Smooth muscle cell (in vitro differentiated cells): Measurements from ENCODE around the gene CYP1B1. TPM values are rescaled to one million over a fixed set of nuclear protein-coding genes. Genes with fewer than 3 reads are reported as not detected.

Experiments used
- DNase-seq: peaks from one replicate; lab custom pipeline; 2025; ENCODE audit not compliant: unreplicated experiment; lab: John Stamatoyannopoulos, UW
- H2AFZ ChIP-seq: fragments of 200-600 bp; sonication (generic); 2 replicates; pipeline ENCODE4 v1.6.0; 2016; ENCODE audit warnings: antibody characterized with exemption, low read depth, mild to moderate bottlenecking
- H3F3A ChIP-seq: fragments of 200-600 bp; sonication (generic); 2 replicates; pipeline ENCODE4 v1.6.0; 2017; ENCODE audit warnings: antibody characterized with exemption, low read depth
- H3K27ac ChIP-seq: fragments of 200-600 bp; sonication (generic); 2 replicates; pipeline ENCODE4 v1.5.1; 2016; ENCODE audit warnings: low read depth, mild to moderate bottlenecking
- H3K27me3 ChIP-seq: fragments of 200-600 bp; sonication (generic); 2 replicates; pipeline ENCODE4 v1.6.1; 2016; ENCODE audit warnings: low read depth, mild to moderate bottlenecking
- H3K36me3 ChIP-seq: fragments of 200-600 bp; sonication (generic); 2 replicates; pipeline ENCODE4 v1.5.1; 2016; ENCODE audit warnings: low read depth
- H3K4me1 ChIP-seq: fragments of 200-600 bp; sonication (generic); 2 replicates; pipeline ENCODE4 v1.5.1; 2016; ENCODE audit warnings: low read depth
- H3K4me2 ChIP-seq: fragments of 200-600 bp; sonication (generic); 2 replicates; pipeline ENCODE4 v1.6.0; 2016; ENCODE audit warnings: mild to moderate bottlenecking
- H3K4me3 ChIP-seq: fragments of 200-600 bp; sonication (generic); 2 replicates; pipeline ENCODE4 v1.5.1; 2016; ENCODE audit warnings: mild to moderate bottlenecking
- H3K79me2 ChIP-seq: fragments of 200-600 bp; sonication (generic); 2 replicates; pipeline ENCODE4 v1.6.0; 2016; ENCODE audit warnings: low read depth, mild to moderate bottlenecking
- H3K9ac ChIP-seq: fragments of 200-600 bp; sonication (generic); 2 replicates; pipeline ENCODE4 v1.6.0; 2016; ENCODE audit warnings: low read depth
- H3K9me3 ChIP-seq: fragments of 200-600 bp; sonication (generic); replicated peaks from 2 replicates; pipeline ENCODE4 v1.5.1; 2016; ENCODE audit warnings: low read depth
- H4K20me1 ChIP-seq: fragments of 200-600 bp; sonication (generic); 2 replicates; pipeline ENCODE4 v1.6.0; 2016; ENCODE audit warnings: low read depth
- CTCF ChIP-seq: fragments of 200-600 bp; sonication (generic); IDR thresholded peaks from 2 replicates; pipeline ENCODE4 v1.5.1; 2017; ENCODE audit warnings: borderline replicate concordance, mild to moderate bottlenecking, antibody characterized with exemption; ENCODE audit not compliant: insufficient read depth, poor library complexity, severe bottlenecking
- WGBS: methylation state at CpG from one replicate; pipeline ENCODE4 v1.1.7; 2016; ENCODE audit warnings: low lambda C conversion rate; 5-methylcytosine and 5-hydroxymethylcytosine counted together
- polyA plus RNA-seq: library from polyadenylated mRNA; unstranded; fragments of >200 nt; fragmentation: Nextera tagmentation; extraction: Ambion mirVana; gene quantifications from 2 replicates; pipeline ENCODE4 v1.2.1, GENCODE V29; 2016
- total RNA-seq: library from RNA; depleted of rRNA; stranded (reverse); fragments of >200 nt; gene quantifications from 2 replicates; pipeline ENCODE4 v1.2.3, GENCODE V29; 2014

Gene CYP1B1
- total and polyA plus RNA-seq, 2 experiments from 2014 or later, result 23.2 to 47.7 TPM

DNA sequence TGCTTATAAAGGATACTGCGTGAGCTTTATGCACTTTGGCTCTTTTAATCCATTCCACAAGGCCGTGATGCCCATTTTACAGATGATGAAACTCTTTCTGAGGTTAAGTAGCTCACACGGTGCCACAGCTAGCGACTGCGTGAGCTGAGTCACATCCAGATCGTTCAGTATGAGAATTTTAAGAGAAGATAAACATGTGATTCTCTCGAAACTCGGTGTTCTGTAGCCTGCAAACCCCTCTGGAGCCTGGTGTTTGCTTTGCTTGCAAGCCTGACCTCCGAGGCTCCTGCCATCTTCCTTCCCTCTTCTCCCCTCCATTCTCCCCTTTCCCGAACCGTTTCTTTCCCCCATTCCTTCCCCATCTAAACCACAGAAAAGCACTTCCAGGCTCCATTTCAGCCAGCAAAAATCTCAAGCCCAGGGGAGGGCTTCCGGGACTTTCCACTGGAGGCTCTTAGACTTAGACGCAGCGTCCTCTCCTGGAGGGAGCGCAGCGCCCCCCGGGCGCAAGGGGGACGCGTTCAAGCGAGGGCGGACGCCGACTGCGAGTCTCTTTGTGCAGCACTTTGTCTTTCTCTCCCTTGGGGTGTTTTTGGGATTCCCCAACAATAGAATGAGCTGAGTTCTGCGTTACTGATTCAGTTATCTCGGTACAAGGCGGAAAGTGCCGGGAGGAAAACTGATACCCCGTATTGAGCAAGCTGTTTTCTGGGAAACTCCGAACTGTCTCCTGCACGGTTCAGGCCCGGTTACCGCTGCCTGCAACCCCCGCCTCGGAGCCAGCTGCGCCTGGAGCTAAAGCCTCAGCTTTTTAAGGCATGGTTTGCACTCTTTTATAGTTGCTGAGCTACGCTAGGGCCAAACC, 38.0 kb downstream of the CYP1B1 start:
- no peak for DNase-seq

DNA sequence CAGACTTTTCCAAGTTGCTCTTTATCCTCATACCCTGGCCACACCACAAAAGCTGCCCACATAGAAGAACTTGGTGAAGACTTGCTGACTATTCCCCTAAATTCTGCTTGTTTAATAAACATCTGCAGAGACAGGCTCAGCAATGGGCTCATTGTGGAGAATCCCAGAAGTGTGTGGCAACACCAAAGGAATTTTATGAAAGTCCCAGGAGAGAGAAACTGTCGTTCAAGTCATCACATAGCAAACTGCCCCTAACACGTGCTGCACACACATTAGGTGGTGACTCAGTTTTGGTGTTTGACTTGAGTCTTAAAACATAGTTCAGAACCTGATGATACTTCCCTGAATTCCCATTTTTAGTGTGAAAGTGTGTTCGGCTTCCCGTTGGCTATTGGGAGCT, 38.6 kb downstream of the CYP1B1 start:
- Histone ChIP-seq H3K4me1 (no peaks in the 10 kb centered on the region), H3K27ac (no peak overlapping the region), H4K20me1 (no peaks in the 10 kb centered on the region), H3K9me3 (no peaks in the 10 kb centered on the region), H3K4me2 (no peak overlapping the region), H2AFZ (no peak overlapping the region), H3K79me2 (no peaks in the 10 kb centered on the region), H3F3A (no peaks in the 10 kb centered on the region), H3K4me3 (no peak overlapping the region), H3K36me3 (no peaks in the 10 kb centered on the region), H3K9ac (no peak overlapping the region), H3K27me3 (no peaks in the 10 kb centered on the region)
- WGBS, result 75% methylated on average over 4 of the region's 4 CpGs
- no peak for TF ChIP-seq CTCF
- DNase-seq, result no peak

More for the DNA sequence above, 38.0 kb downstream of the CYP1B1 start:
- H3K4me3 ChIP-seq, result peak overlapping the region; percentile 27
- H3K27me3 ChIP-seq, result no peaks in the 10 kb centered on the region
- H3K27ac ChIP-seq, result peak overlapping the region; percentile 8
- no peaks in the 10 kb centered on the region for H4K20me1 ChIP-seq
- H3K36me3 ChIP-seq, result no peaks in the 10 kb centered on the region
- H3K9ac ChIP-seq, result no peak overlapping the region
- H3K4me1 ChIP-seq, result no peaks in the 10 kb centered on the region
- no peaks in the 10 kb centered on the region for H3F3A ChIP-seq
- H3K4me2 ChIP-seq, result peak overlapping the region; percentile 76
- H3K79me2 ChIP-seq, result no peaks in the 10 kb centered on the region
- peak overlapping the region; percentile 71 for H2AFZ ChIP-seq
- no peaks in the 10 kb centered on the region for H3K9me3 ChIP-seq
- 43% methylated on average over 38 of the region's 38 CpGs for WGBS
- TF ChIP-seq CTCF, result peak; percentile 12

- no peak for DNase-seq
- Histone ChIP-seq H3K4me1 (no peaks in the 10 kb centered on the region), H4K20me1 (no peaks in the 10 kb centered on the region), H3K27ac (no peak overlapping the region), H3K4me3 (no peak overlapping the region), H3K27me3 (no peaks in the 10 kb centered on the region), H3K4me2 (no peak overlapping the region), H3F3A (no peaks in the 10 kb centered on the region), H3K9me3 (no peaks in the 10 kb centered on the region), H3K79me2 (no peaks in the 10 kb centered on the region), H3K36me3 (no peaks in the 10 kb centered on the region), H3K9ac (no peak overlapping the region), H2AFZ (no peak overlapping the region)
- 92% methylated on average over 7 of the region's 7 CpGs for WGBS
- TF ChIP-seq CTCF, result no peak
Measured at GRCh38 chr2:38035968-38036367, 40.0 kb downstream of the CYP1B1 start.

DNA sequence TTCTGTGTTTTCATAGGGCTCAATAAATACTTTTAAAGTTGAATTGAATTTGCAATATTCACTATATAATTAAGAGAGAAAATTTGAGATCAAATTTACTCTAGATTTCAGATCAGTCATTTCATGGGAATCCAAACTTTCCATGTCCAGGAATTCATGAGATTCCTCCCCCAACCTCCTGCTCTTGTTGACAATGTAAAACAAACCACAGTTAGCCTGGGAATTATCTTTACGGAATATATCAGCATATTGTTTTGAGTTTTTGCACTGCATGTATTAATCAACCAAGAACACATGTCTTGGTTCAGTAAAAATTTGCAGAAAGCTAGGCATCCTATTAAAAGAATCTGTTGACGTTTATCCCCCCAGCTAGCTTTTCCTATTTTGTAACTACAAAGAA, 42.3 kb downstream of the CYP1B1 start:
- WGBS, result 80% methylated on average over 2 of the region's 2 CpGs
- no peaks in the 10 kb centered on the region for H3K9me3 ChIP-seq
- H3K27ac ChIP-seq, result no peak overlapping the region
- H4K20me1 ChIP-seq, result no peaks in the 10 kb centered on the region
- no peaks in the 10 kb centered on the region for H3K4me1 ChIP-seq
- H3K4me3 ChIP-seq, result no peak overlapping the region
- H3K79me2 ChIP-seq, result no peaks in the 10 kb centered on the region
- H3K27me3 ChIP-seq, result no peaks in the 10 kb centered on the region
- H3F3A ChIP-seq, result no peaks in the 10 kb centered on the region
- TF ChIP-seq CTCF, result no peak
- no peak overlapping the region for H3K4me2 ChIP-seq
- no peak overlapping the region for H2AFZ ChIP-seq
- no peak for DNase-seq
- H3K9ac ChIP-seq, result no peak overlapping the region
- H3K36me3 ChIP-seq, result no peaks in the 10 kb centered on the region
